AG10803 (cell line): Measurements from ENCODE around the gene TRMT44.
"Not testable (repeated sequence)": the region's sequence is repeated elsewhere in the genome, so short reads cannot be mapped to it uniquely, and the experiment has no call there.

Experiments used
- DNase-seq: peaks from one replicate; pipeline ENCODE4 v3.0.0; 2010; ENCODE audit warnings: low read depth
- H3K4me3 ChIP-seq: 2 replicates; pipeline ENCODE4 v1.5.1; 2011; ENCODE audit warnings: mild to moderate bottlenecking, low read length, control low read depth
- CTCF ChIP-seq: conservative IDR thresholded peaks from 2 replicates; pipeline ENCODE4 v1.5.1; 2011; ENCODE audit warnings: mild to moderate bottlenecking, low read length, control low read depth, inconsistent platforms

The TRMT44 gene

GRCh38 chr4:8478371-8478770 is 37.8 kb downstream of the TRMT44 start:
- no peak for DNase-seq
- TF ChIP-seq CTCF: no peak
- no peak overlapping the region for H3K4me3 ChIP-seq

DNA sequence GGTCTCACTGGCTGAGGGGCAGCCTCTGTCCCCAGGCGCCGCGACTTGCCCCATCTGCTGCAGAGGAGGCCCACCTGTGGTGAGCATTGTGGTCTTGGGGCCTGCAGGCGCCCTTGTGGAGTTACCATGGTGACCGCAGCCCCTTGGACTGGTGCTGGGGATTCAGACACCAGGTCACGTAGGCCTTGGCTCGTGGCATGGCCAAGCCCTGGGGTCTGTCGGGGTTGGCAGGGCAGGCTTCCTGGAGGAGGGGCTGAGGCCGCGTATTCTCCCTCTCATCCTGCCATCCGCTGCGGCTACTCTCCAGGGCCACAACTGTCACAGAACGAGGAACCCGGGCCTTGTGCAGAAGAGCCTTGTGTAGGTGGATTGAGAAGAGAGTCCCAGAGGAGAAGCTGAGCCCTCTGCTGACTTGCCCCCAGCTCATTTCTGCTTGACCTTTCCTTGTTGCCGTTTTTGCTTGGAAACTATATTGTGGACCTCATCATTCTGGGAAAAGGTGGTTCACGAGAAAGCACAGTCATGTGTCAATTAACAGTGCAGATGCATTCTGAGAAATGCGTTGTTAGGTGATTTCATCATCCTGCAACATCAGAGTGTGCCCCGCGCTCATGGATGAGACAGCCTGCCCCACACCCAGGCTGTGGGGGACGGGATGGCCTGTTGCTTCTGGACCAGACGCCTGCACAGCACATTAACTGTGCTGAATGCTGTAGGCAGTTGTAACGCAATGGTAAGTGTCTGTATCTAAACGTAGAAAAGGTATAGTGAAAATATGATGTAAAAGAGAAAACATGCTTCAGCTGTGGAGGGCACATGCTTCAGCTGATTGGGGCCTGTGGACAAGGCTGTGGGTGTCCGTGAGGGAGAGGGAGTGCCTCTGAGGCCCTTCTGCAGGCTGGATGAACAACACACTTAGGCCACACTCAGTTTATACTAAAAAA is 38.5 kb downstream of the TRMT44 start:
- TF ChIP-seq CTCF: no peak
- DNase-seq: peak; percentile 29
- H3K4me3 ChIP-seq: no peak overlapping the region

DNA sequence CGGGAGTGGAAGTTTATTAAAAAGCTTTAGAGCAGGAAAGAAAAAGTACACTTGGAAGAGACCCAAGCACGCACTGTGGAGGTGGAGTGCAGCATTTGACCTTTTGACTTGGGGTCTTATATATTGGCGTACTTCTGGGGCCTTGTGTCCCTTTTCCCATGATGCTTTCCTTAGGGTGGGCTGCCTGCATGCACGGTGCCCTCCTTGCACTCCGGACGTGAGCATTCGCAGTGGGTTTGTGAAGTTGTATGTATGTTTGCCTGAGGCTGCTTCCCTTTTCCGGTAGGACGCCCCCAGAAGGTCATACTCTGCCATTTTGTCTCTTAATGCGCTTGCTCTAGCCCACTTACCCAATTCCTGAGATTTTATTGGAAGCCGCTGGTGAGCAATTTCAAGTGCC is 39.6 kb downstream of the TRMT44 start:
- DNase-seq: no peak
- TF ChIP-seq CTCF: no peak
- no peak overlapping the region for H3K4me3 ChIP-seq

DNA sequence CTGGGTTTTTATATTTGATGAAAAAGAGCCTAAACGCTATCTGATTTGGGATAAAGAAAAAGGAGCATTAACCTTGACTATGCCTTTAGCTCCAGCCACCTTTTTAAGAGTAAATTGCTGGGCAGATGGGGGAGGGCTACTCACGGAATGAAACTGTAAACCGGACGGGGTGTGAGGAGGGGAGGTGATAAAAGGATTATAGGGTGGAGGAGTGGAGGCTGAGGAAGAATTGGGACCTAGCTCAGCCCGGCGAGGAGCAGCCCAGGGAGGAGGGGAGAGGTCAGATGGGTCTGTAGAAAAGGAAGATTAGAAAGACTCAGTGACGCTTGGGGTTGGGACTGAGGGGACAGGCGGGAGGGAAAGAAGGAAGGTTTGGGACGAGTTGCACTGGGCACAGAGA is 46.1 kb downstream of the TRMT44 start:
- not testable (repeated sequence) for DNase-seq, H3K4me3 ChIP-seq

DNA sequence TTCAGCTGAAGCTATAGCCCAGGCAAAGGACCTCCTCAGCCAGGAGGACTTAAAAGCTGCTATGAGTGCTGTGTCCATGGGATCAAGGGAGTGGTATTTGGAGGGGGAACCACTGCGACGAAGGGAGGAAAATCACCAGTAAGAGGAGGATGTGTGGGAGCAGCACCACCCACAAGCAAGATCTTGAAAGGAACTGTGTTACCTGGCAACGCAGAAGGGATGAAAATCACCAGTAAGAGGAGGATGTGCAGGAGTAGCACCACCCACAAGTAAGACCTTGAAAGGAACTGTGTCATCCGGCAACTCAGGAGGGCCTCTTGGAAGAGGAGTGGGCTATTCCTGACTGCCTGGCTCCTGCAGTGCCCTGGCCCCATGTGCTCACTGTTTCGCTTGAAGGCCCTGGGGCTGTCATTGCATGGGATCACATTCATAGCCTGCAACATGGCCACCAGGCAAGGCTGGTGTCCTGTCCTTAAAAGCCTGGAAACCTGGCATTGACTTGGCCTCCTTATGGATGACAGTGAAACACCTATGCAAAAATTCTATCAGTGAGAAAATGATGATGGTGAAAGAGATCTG is 48.3 kb downstream of the TRMT44 start:
- no peak for TF ChIP-seq CTCF
- no peak overlapping the region for H3K4me3 ChIP-seq
- DNase-seq: no peak

- H3K4me3 ChIP-seq, DNase-seq: not testable (repeated sequence)
Measured at GRCh38 chr4:8491478-8491877, 50.9 kb downstream of the TRMT44 start.

GRCh38 chr4:8492174-8492573 is 51.6 kb downstream of the TRMT44 start:
- DNase-seq: no peak
- H3K4me3 ChIP-seq: no peak overlapping the region
- no peak for TF ChIP-seq CTCF

DNA sequence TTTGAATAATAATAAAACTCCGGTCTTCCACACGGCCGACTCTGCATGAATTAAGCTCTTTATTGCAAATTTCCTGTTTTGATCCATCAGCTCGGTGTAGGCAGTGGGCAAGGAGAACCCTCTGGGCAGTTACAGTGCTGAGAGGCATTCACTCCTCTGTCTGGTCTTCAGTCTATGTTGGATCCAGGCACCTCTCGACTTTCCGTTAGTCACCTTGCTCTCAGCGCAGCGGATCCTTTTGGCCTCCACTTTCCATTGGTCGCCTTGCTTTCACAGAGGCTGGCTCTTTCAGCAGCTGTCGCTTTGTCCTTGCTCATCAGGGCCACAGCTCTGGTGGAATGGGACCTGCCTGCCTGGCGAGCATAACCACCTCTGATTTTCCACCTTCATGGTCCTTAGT is 52.9 kb downstream of the TRMT44 start:
- no peak overlapping the region for H3K4me3 ChIP-seq
- no peak for TF ChIP-seq CTCF
- DNase-seq: no peak
